ENCODE data around the gene PCGF2. TPM values are rescaled to one million over a fixed set of nuclear protein-coding genes. Genes with fewer than 3 reads are reported as not detected.

PCGF2 gene
- total RNA-seq, 1 experiment from 2014 or later: 43.9 TPM

DNA sequence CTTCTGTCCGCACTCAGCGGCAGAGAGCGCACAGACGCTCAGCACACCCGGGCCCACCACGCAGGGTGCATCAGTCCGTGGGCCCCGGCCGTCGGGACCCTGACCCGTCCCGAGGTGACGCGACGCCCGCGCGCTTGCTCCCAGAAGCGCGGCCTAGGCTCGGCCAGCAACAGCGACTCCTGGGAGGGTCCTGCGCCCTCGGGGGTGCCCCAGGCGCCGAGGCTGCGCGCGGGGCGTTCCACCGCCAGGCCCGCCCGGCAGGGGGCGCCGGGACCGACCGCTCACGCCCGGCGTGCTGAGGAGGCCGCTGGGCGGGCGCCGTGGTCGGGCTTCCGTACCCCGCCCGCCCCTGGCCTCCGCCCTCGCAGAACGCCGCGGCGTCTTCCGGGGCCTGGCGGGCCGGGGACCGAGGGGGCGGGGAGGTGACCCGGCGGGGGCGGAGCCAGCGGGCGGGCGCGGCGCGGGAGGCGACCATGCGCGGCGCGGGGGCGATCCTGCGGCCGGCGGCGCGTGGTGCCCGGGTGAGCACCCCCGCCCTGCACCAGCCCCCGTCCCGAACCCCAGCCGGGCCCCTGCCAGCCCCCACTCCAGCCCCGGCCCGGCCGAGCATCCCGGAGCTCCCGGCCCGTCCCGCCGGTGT is 18.1 kb downstream of the PCGF2 start, which contains the start of gene CISD3:
CISD3 (plus strand) TSS at position 456 of the 640 bp plus-strand sequence; CDS start at position 474, 18 bp downstream.
- TF ChIP-seq, protein P1, sequence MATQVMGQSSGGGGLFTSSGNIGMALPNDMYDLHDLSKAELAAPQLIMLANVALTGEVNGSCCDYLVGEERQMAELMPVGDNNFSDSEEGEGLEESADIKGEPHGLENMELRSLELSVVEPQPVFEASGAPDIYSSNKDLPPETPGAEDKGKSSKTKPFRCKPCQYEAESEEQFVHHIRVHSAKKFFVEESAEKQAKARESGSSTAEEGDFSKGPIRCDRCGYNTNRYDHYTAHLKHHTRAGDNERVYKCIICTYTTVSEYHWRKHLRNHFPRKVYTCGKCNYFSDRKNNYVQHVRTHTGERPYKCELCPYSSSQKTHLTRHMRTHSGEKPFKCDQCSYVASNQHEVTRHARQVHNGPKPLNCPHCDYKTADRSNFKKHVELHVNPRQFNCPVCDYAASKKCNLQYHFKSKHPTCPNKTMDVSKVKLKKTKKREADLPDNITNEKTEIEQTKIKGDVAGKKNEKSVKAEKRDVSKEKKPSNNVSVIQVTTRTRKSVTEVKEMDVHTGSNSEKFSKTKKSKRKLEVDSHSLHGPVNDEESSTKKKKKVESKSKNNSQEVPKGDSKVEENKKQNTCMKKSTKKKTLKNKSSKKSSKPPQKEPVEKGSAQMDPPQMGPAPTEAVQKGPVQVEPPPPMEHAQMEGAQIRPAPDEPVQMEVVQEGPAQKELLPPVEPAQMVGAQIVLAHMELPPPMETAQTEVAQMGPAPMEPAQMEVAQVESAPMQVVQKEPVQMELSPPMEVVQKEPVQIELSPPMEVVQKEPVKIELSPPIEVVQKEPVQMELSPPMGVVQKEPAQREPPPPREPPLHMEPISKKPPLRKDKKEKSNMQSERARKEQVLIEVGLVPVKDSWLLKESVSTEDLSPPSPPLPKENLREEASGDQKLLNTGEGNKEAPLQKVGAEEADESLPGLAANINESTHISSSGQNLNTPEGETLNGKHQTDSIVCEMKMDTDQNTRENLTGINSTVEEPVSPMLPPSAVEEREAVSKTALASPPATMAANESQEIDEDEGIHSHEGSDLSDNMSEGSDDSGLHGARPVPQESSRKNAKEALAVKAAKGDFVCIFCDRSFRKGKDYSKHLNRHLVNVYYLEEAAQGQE (IDR thresholded peaks at IDR 0.05; ENCODE audit: insufficient read depth in 1 of 2, low read depth in 2 of 2, low read length in 1 of 2): no peak
- 0 out of 2 replicates have a peak, but pooled peaks have one; percentile 35 for TF ChIP-seq POLR2AphosphoS5 (IDR thresholded peaks at IDR 0.05; ENCODE audit: low read depth, low read length)
- TF ChIP-seq TCF7L2 (IDR thresholded peaks at IDR 0.05; ENCODE audit: low read depth, low read length): no peak
- TF ChIP-seq, protein P2, sequence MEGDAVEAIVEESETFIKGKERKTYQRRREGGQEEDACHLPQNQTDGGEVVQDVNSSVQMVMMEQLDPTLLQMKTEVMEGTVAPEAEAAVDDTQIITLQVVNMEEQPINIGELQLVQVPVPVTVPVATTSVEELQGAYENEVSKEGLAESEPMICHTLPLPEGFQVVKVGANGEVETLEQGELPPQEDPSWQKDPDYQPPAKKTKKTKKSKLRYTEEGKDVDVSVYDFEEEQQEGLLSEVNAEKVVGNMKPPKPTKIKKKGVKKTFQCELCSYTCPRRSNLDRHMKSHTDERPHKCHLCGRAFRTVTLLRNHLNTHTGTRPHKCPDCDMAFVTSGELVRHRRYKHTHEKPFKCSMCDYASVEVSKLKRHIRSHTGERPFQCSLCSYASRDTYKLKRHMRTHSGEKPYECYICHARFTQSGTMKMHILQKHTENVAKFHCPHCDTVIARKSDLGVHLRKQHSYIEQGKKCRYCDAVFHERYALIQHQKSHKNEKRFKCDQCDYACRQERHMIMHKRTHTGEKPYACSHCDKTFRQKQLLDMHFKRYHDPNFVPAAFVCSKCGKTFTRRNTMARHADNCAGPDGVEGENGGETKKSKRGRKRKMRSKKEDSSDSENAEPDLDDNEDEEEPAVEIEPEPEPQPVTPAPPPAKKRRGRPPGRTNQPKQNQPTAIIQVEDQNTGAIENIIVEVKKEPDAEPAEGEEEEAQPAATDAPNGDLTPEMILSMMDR (IDR thresholded peaks at IDR 0.05): peak; percentile 83
- peak; percentile 61; the same call in 1 of the 2 replicates for TF ChIP-seq SIN3A (IDR thresholded peaks at IDR 0.05; ENCODE audit: borderline replicate concordance, insufficient read depth, low read depth, low read length)
- H3K9me3 ChIP-seq (ENCODE audit: control insufficient read depth, insufficient read depth, low read depth, low read length): no peaks in the 10 kb centered on the region
- DNase-seq (ENCODE audit: low read depth, low spot score) (no peak), ATAC-seq (peak; percentile 93)
- peak within 1 kb of the TSS; percentile 69 to 83 for H3K4me3 ChIP-seq (ENCODE audit: low read depth in 2 of 2, low read length in 2 of 2)
- no peaks in the 10 kb centered on the region for H3K27me3 ChIP-seq (ENCODE audit: control insufficient read depth, insufficient read depth, low read length)
- H3K36me3 ChIP-seq (ENCODE audit: control insufficient read depth, insufficient read depth, low read length): no peaks in the 10 kb centered on the region; the same call in 1 of the 2 replicates
- POLR2A ChIA-PET: no interaction called here
- CTCF ChIA-PET: interaction anchor here (1.0 kb wide), 1 partner anchor 67 kb away, joined by 4 read pairs; no protein-coding TSS in a partner anchor
- intact Hi-C loops (cut with micrococcal nuclease; ENCODE audit: unreplicated experiment) (loop anchor here (5.0 kb wide), 1 partner anchor 53 kb away; no protein-coding TSS in a partner anchor), in situ Hi-C loops (cut with HindIII; ENCODE audit: low pct_unique_long_range_greater_than_20kb, low sequenced_read_pairs) (no loop called here)
- BruUV-seq (replicated peaks): no TSS peak
- peaks cover 32% of the 10 kb centered on the region for H3K4me1 ChIP-seq (ENCODE audit: control insufficient read depth, insufficient read depth, low read length)
- peak within 1 kb of the TSS; percentile 90 for H3K27ac ChIP-seq (ENCODE audit: low read length)

DNA sequence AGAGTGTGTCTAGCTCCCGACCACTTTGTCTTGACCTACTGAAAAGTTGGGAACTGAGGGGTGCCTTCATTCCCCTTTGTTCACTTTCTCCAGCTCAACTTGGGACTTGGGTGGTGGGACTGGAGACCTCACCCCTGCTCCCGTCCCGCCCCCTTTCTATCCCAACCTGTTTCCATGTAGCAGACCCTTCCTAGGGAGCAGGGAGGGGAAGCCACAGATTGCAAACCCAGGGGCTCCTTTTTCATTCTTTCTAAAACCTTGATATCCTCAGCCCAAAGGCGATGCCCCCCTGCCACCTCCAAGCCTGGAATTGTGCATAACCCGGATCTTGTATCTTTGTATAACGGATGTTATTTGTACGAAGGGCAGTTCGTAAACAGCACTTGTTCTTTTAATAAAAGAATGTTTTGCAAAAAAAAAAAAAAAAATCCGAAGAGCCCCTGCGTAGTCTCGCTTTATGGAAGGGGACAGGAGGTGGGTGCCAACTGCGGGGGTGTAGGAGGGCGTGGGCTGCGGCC is 18.7 kb downstream of the PCGF2 start:
- Histone ChIP-seq H3K27me3 (ENCODE audit: control insufficient read depth, insufficient read depth, low read length) (no peaks in the 10 kb centered on the region), H3K4me3 (ENCODE audit: low read depth in 2 of 2, low read length in 2 of 2) (peak overlapping the region; percentile 47 to 55), H3K27ac (ENCODE audit: low read length) (peak overlapping the region; percentile 78), H3K4me1 (ENCODE audit: control insufficient read depth, insufficient read depth, low read length) (peaks cover 26% of the 10 kb centered on the region), H3K9me3 (ENCODE audit: control insufficient read depth, insufficient read depth, low read depth, low read length) (no peaks in the 10 kb centered on the region), H3K36me3 (ENCODE audit: control insufficient read depth, insufficient read depth, low read length) (no peaks in the 10 kb centered on the region; the same call in 1 of the 2 replicates)
- in situ Hi-C loops (cut with HindIII; ENCODE audit: low pct_unique_long_range_greater_than_20kb, low sequenced_read_pairs) (no loop called here), intact Hi-C loops (cut with micrococcal nuclease; ENCODE audit: unreplicated experiment) (no loop called here)
- BruUV-seq (replicated peaks): no TSS peak
- DNase-seq (ENCODE audit: low read depth, low spot score) (no peak), ATAC-seq (no peak)
- TF ChIP-seq, protein P1 (IDR thresholded peaks at IDR 0.05; ENCODE audit: insufficient read depth in 1 of 2, low read depth in 2 of 2, low read length in 1 of 2): no peak
- TF ChIP-seq SIN3A (IDR thresholded peaks at IDR 0.05; ENCODE audit: borderline replicate concordance, insufficient read depth, low read depth, low read length) (no peak), TCF7L2 (IDR thresholded peaks at IDR 0.05; ENCODE audit: low read depth, low read length) (no peak), POLR2AphosphoS5 (IDR thresholded peaks at IDR 0.05; ENCODE audit: low read depth, low read length) (no peak; the same call in 1 of the 2 replicates)
- TF ChIP-seq, protein P2 (IDR thresholded peaks at IDR 0.05): no peak
- ChIA-PET CTCF (no interaction called here), POLR2A (no interaction called here)
